Mucosa of rectum (tissue), 2 donors: ENCODE results near the gene SESTD1.
"Not testable (repeated sequence)": the region's sequence is repeated elsewhere in the genome, so short reads cannot be mapped to it uniquely, and the experiment has no call there.

Source experiments
- H3K27ac ChIP-seq, 2 donors: one replicate each; pipeline ENCODE4 v1.7.0; 2013; ENCODE audit warnings: inconsistent platforms in 2 of 2, low read depth in 2 of 2, low read length in 2 of 2
- H3K27me3 ChIP-seq, 2 donors: one replicate each; pipeline ENCODE4 v1.7.0; 2013; ENCODE audit warnings: low read length in 2 of 2; ENCODE audit not compliant: control insufficient read depth in 2 of 2, insufficient read depth in 2 of 2
- H3K36me3 ChIP-seq, 2 donors: one replicate each; pipeline ENCODE4 v1.7.0; 2013; ENCODE audit warnings: low read length in 2 of 2; ENCODE audit not compliant: control insufficient read depth in 2 of 2, insufficient read depth in 2 of 2
- H3K4me1 ChIP-seq, 2 donors: one replicate each; pipeline ENCODE4 v1.7.0; 2013; ENCODE audit warnings: low read length in 2 of 2, mild to moderate bottlenecking in 1 of 2; ENCODE audit not compliant: control insufficient read depth in 2 of 2, insufficient read depth in 2 of 2
- H3K4me3 ChIP-seq, 2 donors: one replicate each; pipeline ENCODE4 v1.7.0; 2013; ENCODE audit warnings: low read length in 2 of 2
- H3K9ac ChIP-seq, 2 donors: one replicate each; pipeline ENCODE4 v1.7.0; 2013; ENCODE audit warnings: low read length in 2 of 2, low read depth in 1 of 2, mild to moderate bottlenecking in 1 of 2
- H3K9me3 ChIP-seq, 2 donors: one replicate each; pipeline ENCODE4 v1.7.0; 2013; ENCODE audit warnings: low read length in 2 of 2; ENCODE audit not compliant: control insufficient read depth in 2 of 2
- donor health status: healthy.
- donor health status: Normal muscosa, but diverticular disease.

SESTD1 gene

DNA sequence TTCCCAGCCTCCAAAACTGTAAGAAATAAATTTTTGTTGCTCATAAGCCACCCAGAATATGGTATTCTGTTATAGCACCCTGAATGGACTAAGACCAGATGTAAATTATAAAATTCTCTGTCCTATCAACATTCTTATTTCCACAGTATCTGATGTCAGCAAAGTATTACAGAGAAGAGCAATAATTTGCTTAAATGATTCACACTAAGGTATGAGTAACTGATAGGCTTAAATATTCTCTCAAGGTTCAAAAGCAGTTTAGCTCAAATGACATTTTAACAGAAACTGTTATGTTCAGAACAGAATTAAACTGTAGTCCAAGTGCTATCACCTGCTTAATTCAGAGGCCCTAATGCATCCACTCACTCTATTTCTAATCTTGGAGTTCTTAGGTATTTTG lies 12.8 kb downstream of the SESTD1 start:
- H3K9me3 ChIP-seq = no peaks in the 10 kb centered on the region
- no peak overlapping the region for H3K4me3 ChIP-seq
- no peak overlapping the region for H3K9ac ChIP-seq
- no peak overlapping the region for H3K27ac ChIP-seq
- no peaks in the 10 kb centered on the region for H3K36me3 ChIP-seq
- H3K27me3 ChIP-seq = no peaks in the 10 kb centered on the region
- no peaks in the 10 kb centered on the region for H3K4me1 ChIP-seq

DNA sequence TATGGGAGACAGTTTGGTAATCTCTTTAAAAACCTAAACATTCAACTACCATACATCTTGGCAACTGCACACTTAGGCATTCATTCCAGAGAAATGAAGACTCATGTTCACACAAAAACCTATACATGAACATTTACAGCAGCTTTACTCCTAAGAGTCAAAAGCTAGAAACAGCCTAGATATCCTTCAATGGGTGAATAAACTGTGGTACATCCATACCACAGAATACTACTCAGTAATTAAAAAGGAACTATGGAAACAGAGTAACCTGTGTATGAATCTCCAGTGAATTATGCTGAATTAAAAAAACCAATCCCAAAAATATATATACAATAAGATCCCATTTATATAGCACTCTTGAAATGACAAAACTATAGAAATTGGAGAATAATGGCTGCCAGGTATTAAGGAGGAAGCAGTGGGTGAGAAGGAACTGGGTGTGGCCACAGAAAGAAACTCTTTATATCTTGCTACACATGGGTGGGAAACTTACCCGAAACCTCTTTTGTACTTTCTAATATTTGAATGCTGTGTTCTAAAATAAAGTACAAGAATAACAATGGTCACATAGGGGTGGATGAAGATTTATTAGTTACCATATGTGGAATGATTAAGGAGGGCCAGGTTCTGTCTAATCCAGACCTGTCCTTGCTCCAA lies 13.7 kb downstream of the SESTD1 start:
- Histone ChIP-seq H3K4me1 (no peaks in the 10 kb centered on the region), H3K4me3 (no peak overlapping the region), H3K9ac (no peak overlapping the region), H3K27me3 (no peaks in the 10 kb centered on the region), H3K27ac (no peak overlapping the region), H3K9me3 (no peaks in the 10 kb centered on the region), H3K36me3 (no peaks in the 10 kb centered on the region)

DNA sequence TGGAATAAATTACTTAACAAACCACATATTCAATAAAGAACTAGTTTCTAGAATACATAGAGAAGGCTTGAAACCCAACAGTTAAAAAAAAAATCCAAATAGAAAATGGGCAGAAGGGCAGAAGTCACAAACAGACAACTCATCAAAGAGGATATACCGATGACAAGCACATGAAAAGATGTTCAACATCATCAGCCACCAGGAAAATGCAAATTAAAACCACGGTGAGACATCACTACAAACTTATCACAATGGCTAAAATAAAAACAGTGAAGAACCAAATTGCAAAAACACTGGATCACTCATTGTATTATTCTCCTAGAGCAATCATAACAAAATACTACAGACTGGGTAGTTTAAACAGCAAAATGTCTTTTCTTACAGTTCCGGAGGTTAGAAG lies 14.5 kb downstream of the SESTD1 start:
- H3K4me1 ChIP-seq = no peaks in the 10 kb centered on the region
- H3K9ac ChIP-seq = no peak overlapping the region
- H3K9me3 ChIP-seq = no peaks in the 10 kb centered on the region
- no peaks in the 10 kb centered on the region for H3K27me3 ChIP-seq
- no peak overlapping the region for H3K27ac ChIP-seq
- no peak overlapping the region for H3K4me3 ChIP-seq
- H3K36me3 ChIP-seq = no peaks in the 10 kb centered on the region

DNA sequence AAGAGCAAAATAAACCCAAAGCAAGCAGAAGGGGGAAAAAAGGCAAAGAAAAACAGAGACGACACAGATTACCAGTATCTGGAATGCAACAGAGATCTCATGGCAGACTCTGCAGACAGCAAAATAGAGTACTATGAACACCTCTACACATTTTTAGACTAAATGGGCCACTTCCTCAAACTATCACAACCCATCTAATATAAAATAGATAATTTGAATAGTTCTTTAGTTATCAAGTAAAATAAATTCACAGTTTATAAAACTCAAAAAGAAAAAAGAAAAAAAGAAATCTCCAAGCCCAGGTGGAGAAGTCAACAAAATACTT lies 16.6 kb downstream of the SESTD1 start:
- H3K36me3 ChIP-seq = no peaks in the 10 kb centered on the region

DNA sequence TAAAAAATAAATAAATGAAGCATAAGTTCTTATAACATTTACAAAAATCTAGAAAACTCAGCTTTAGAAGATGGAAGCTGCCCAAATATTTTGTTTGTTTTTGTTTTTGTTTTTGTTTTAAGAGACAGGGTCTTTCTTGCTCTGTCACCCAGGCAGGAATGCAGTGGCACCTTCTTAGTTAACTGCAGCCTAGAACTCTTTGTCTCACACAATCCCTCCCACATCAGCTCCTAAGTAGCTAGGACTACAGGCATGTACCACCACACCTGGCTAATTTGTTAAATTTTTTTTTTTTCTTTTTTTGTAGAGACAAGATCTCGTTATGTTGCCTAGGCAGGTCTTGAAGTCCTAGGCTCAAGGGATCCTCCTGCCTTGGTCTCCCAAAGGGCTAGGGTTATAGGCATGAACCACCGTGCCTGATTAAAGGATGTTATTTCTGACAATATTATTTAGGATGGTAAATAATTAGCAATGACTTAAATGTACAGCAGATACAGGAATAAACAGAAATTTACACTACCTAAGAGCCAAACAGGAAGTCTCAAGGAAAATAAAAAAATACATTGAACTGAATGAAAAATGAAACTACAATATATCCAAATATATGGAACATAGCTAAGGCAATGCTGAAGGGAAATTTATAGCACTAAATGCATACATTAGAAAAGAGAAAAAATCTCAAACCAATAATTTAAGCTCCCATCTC lies 17.2 kb downstream of the SESTD1 start:
- H3K9ac ChIP-seq = no peak overlapping the region
- H3K27ac ChIP-seq = no peak overlapping the region
- no peaks in the 10 kb centered on the region for H3K36me3 ChIP-seq
- no peaks in the 10 kb centered on the region for H3K27me3 ChIP-seq
- no peak overlapping the region for H3K4me3 ChIP-seq
- H3K9me3 ChIP-seq = no peaks in the 10 kb centered on the region
- H3K4me1 ChIP-seq = no peaks in the 10 kb centered on the region

More for the DNA sequence above, 16.6 kb downstream of the SESTD1 start:
- Histone ChIP-seq H3K27ac (no peak overlapping the region), H3K9ac (no peak overlapping the region), H3K27me3 (no peaks in the 10 kb centered on the region), H3K4me3 (no peak overlapping the region), H3K4me1 (no peaks in the 10 kb centered on the region), H3K9me3 (no peaks in the 10 kb centered on the region)

DNA sequence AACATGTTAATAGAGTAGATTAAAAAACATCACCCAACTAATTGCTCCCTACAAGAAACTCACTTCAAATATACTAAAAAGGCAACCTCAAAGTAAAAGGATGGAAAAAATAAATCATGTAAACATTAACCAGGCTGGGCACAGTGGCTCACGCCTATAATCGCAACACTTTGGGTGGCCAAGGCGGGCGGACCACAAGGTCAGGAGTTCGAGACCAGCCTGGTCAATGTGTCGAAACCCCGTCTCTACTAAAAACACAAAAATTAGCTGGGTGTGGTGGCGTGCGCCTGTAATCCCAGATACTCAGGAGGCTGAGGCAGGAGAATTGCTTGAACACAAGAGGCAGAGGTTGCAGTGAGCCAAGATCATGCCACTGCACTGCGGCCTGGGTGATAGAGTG lies 18.8 kb downstream of the SESTD1 start:
- not testable (repeated sequence) for H3K9me3 ChIP-seq, H3K4me3 ChIP-seq, H3K9ac ChIP-seq, H3K4me1 ChIP-seq, H3K27me3 ChIP-seq, H3K27ac ChIP-seq, H3K36me3 ChIP-seq

DNA sequence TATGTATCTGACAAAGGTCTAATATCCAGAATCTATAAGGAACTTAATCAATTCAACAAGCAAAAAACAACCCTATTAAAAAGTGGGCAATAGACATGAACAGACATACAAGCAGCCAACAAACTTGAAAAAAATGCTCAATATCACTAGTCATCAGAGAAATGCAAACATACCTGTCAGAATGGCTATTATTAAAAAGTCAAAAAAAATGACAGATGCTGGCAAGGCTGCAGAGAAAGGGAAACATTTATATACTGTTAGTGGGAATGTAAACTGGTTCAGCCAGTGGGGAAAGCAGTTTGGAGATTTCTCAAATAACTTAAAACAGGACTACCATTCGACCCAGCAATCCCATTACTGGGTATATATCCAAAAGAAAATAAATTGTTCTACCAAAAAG lies 21.6 kb downstream of the SESTD1 start:
- Histone ChIP-seq H3K36me3 (no peaks in the 10 kb centered on the region), H3K4me3 (no peak overlapping the region), H3K4me1 (peaks cover 0 to 7% of the 10 kb centered on the region in 2 donors), H3K9ac (no peak overlapping the region), H3K27ac (no peak overlapping the region), H3K27me3 (no peaks in the 10 kb centered on the region), H3K9me3 (no peaks in the 10 kb centered on the region)

DNA sequence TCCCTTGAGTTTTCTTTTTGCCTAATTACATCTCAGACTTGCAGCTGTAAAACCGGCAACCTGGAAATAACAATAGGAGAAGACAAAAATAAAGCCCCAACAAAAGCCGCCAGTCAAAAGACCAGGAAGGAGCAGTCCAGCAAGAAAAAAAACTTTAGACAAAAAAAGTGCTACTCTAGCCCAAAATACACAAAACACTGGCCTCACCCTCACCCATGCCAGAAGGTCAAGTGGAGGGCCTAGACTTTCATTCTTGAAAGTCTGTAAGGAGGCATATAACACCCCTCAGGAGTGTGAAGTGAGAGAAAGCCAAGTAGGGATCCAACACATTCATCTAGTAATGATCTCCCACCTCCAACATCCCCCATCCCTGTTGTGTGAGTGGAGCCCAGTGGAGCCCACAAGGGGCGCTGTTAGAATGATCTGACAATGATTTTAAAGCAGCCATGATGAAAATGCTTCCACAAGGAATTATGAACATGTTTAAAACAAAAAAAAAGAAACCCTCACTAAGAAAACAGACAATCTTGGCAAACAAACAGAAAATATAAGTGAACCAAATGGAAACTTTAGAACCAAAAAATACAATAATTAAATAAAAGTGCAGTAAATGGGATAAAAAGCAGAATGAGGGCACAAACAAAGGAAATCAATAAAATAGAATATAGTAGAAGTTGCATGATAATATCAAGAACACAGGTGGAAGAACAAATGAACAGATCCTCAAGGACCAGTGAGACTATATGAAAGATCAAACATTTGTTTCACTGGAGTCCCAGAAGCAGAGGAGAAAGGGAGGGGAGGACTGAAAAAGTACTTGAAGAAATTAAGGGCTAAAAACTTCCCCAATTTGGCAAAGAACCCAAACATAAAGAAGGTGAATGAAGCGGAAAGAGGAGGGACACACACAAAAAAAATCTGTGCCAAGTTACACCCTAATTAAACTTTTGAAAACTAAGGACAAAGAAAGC lies 23.9 kb downstream of the SESTD1 start:
- Histone ChIP-seq H3K9me3 (no peaks in the 10 kb centered on the region), H3K27me3 (no peaks in the 10 kb centered on the region), H3K36me3 (no peaks in the 10 kb centered on the region), H3K9ac (no peak overlapping the region), H3K4me1 (peaks cover 0 to 7% of the 10 kb centered on the region in 2 donors), H3K27ac (no peak overlapping the region), H3K4me3 (no peak overlapping the region)

DNA sequence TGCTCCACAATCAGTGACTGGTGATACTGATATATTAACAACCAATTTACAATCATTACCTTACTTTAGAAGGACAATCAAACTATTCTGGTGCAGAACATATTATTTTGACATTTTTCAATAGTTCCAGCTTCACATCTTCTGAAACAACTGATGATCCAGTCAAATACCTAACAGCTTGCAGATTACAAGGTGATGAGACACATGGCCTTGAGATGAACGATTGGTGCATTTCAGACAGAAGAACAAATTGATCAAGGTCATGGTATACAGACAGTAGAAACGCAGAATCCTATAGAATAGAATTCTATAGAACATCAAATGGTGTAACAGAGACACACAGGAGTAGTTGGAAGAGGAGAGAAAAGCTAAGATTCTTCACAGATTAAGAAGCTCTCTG lies 24.8 kb downstream of the SESTD1 start:
- H3K27ac ChIP-seq = no peak overlapping the region
- no peaks in the 10 kb centered on the region for H3K9me3 ChIP-seq
- peaks cover 0 to 7% of the 10 kb centered on the region in 2 donors for H3K4me1 ChIP-seq
- H3K36me3 ChIP-seq = no peaks in the 10 kb centered on the region
- H3K4me3 ChIP-seq = no peak overlapping the region
- H3K27me3 ChIP-seq = no peaks in the 10 kb centered on the region
- no peak overlapping the region for H3K9ac ChIP-seq

DNA sequence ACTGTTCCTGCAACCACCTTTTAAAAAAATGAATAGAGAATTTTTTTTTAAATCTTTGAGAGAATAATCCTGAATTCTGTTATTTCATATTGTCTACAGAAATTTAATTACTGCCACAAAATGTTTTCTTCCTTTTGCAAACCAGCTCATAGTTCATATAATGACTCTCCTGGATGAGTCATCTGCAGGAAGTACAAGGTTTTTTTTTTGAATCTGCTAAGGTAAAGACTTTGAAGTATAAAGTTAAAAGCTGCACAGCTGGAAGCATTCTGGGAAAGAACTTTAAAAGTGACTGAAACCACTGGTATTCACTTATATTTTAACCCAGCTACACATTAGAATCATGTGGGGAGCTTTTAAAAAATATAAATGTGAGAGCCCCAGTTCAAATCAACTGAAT lies 25.4 kb downstream of the SESTD1 start:
- no peaks in the 10 kb centered on the region for H3K36me3 ChIP-seq
- H3K9me3 ChIP-seq = no peaks in the 10 kb centered on the region
- H3K27me3 ChIP-seq = no peaks in the 10 kb centered on the region
- peaks cover 0 to 7% of the 10 kb centered on the region in 2 donors for H3K4me1 ChIP-seq
- no peak overlapping the region for H3K27ac ChIP-seq
- no peak overlapping the region for H3K4me3 ChIP-seq
- H3K9ac ChIP-seq = no peak overlapping the region
